Cardiac fibroblast (primary cell): ENCODE results near the gene OTOG.

Experiments
- DNase-seq, 2 donors: peaks; one replicate each; pipeline versions ENCODE4 v3.0.0 to v3.0.0-alpha.2; 2010; ENCODE audit warnings: low read depth in 2 of 2
- H3K4me3 ChIP-seq, 2 donors: replicated peaks in 1 of 2; 1 replicate in 1 of 2; 2 replicates in 1 of 2; pipeline ENCODE4 v1.5.1; 2011; ENCODE audit warnings: low read depth in 2 of 2, low read length in 2 of 2, mild to moderate bottlenecking in 2 of 2, moderate library complexity in 1 of 2
- CTCF ChIP-seq: IDR thresholded peaks from one replicate; pipeline ENCODE4 v1.5.1; 2011; ENCODE audit warnings: low read depth, mild to moderate bottlenecking, low read length, inconsistent platforms

Gene OTOG

DNA sequence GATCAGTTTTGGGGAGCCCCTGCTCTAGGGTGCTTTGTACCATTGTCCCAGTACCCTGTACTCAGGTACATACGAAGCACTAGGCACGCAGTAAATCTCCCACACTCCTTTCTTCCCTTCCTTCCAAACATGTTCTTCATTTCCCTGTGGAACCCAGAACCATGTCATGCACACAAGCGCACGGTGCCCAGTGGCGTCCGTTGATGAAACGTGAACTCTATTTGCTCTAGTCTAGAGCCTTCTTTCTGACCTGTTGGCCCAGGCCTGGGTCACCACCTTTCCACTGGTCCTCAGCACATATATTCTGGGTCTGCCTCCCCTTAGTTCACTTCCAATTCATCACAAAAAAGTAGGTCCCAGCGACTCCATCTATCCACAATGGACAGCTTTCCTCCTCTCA is 9.8 kb upstream of the OTOG start:
- no peak for TF ChIP-seq CTCF
- no peak for DNase-seq
- H3K4me3 ChIP-seq: no peak overlapping the region

GRCh38 chr11:17538054-17538453 is 9.0 kb upstream of the OTOG start:
- no peak overlapping the region for H3K4me3 ChIP-seq
- TF ChIP-seq CTCF: no peak
- no peak for DNase-seq

- DNase-seq: no peak
- H3K4me3 ChIP-seq: no peak overlapping the region
- TF ChIP-seq CTCF: no peak
Observed at GRCh38 chr11:17538731-17539130, 8.3 kb upstream of the OTOG start.

DNA sequence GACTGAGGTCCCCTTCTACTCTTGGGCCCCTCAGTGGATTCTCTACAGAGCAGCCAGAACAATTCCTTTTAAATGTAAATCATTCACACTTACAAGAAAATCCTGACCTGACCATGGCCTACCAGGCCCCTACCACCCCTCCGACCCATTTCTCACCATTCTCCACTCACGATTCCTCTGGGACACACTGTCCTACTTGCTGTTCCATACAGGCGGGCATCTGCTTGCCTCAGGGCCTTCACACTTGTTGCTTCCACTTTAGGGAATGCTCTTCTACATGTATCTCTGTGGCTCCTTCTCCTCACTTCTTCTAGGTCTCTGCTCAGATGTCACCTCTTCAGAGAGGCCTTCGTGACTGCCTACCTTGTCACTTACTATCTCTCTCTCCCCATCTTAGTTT is 6.3 kb upstream of the OTOG start:
- no peak for TF ChIP-seq CTCF
- DNase-seq: no peak
- H3K4me3 ChIP-seq: no peak overlapping the region

- H3K4me3 ChIP-seq: no peak overlapping the region
- no peak for TF ChIP-seq CTCF
Observed at GRCh38 chr11:17541330-17541885, 5.7 kb upstream of the OTOG start.

GRCh38 chr11:17542249-17542648 is 4.8 kb upstream of the OTOG start:
- TF ChIP-seq CTCF: no peak
- no peak for DNase-seq
- H3K4me3 ChIP-seq: no peak overlapping the region

More at GRCh38 chr11:17541330-17541885, 5.7 kb upstream of the OTOG start:
- no peak for DNase-seq

- no peak for DNase-seq
- TF ChIP-seq CTCF: no peak
- no peak overlapping the region for H3K4me3 ChIP-seq
Observed at GRCh38 chr11:17543041-17543440, 4.0 kb upstream of the OTOG start.
